ENCODE results near the gene OR5H1.

DNA sequence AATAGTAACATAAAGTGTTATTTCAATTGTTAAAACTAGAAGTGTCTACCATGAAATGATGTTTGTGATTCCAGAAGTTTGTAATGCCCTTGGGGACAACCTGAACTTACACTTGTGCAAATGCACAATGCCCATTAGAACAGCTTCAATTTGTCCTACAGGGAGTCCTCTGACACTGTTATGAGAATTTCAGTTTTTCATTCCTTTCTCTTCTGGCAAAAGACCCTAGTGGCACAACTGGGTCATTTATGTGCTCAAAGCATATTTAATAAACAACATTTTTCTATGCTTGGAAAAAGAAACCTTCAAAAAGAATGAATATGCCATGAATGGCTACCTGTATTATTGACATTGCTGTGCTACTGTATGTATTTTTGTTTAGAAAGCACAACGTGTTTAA, at the start of gene OR5H1:
- no peak for TF ChIP-seq CEBPZ (IDR thresholded peaks at IDR 0.05; ENCODE audit: low read depth, low read length)
- TF ChIP-seq, protein P1, sequence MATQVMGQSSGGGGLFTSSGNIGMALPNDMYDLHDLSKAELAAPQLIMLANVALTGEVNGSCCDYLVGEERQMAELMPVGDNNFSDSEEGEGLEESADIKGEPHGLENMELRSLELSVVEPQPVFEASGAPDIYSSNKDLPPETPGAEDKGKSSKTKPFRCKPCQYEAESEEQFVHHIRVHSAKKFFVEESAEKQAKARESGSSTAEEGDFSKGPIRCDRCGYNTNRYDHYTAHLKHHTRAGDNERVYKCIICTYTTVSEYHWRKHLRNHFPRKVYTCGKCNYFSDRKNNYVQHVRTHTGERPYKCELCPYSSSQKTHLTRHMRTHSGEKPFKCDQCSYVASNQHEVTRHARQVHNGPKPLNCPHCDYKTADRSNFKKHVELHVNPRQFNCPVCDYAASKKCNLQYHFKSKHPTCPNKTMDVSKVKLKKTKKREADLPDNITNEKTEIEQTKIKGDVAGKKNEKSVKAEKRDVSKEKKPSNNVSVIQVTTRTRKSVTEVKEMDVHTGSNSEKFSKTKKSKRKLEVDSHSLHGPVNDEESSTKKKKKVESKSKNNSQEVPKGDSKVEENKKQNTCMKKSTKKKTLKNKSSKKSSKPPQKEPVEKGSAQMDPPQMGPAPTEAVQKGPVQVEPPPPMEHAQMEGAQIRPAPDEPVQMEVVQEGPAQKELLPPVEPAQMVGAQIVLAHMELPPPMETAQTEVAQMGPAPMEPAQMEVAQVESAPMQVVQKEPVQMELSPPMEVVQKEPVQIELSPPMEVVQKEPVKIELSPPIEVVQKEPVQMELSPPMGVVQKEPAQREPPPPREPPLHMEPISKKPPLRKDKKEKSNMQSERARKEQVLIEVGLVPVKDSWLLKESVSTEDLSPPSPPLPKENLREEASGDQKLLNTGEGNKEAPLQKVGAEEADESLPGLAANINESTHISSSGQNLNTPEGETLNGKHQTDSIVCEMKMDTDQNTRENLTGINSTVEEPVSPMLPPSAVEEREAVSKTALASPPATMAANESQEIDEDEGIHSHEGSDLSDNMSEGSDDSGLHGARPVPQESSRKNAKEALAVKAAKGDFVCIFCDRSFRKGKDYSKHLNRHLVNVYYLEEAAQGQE (IDR thresholded peaks at IDR 0.05; ENCODE audit: low read depth, low read length): no peak
- TF ChIP-seq, protein P2, sequence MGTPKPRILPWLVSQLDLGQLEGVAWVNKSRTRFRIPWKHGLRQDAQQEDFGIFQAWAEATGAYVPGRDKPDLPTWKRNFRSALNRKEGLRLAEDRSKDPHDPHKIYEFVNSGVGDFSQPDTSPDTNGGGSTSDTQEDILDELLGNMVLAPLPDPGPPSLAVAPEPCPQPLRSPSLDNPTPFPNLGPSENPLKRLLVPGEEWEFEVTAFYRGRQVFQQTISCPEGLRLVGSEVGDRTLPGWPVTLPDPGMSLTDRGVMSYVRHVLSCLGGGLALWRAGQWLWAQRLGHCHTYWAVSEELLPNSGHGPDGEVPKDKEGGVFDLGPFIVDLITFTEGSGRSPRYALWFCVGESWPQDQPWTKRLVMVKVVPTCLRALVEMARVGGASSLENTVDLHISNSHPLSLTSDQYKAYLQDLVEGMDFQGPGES (IDR thresholded peaks at IDR 0.05): no peak
- no peak for TF ChIP-seq CTCF (IDR thresholded peaks at IDR 0.05 in 2 of 3, conservative IDR thresholded peaks at IDR 0.05 in 1 of 3; ENCODE audit: control insufficient read depth in 2 of 3, extremely low read depth in 1 of 3, insufficient read depth in 1 of 3, low read depth in 3 of 3, low read length in 3 of 3)
- TF ChIP-seq USF2 (IDR thresholded peaks at IDR 0.05; ENCODE audit: borderline replicate concordance, low read depth, low read length): no peak
- TF ChIP-seq SREBF1 (IDR thresholded peaks at IDR 0.05; ENCODE audit: low read length): no peak
- no peak for TF ChIP-seq RAD21 (IDR thresholded peaks at IDR 0.05; ENCODE audit: insufficient read depth, low read depth, low read length)
- TF ChIP-seq EP300 (IDR thresholded peaks at IDR 0.05; ENCODE audit: borderline replicate concordance in 1 of 2, control insufficient read depth in 1 of 2, low read depth in 2 of 2, low read length in 2 of 2): no peak
- no peak for TF ChIP-seq TAF1 (IDR thresholded peaks at IDR 0.05; ENCODE audit: borderline replicate concordance, low read depth, low read length)
- no peak for TF ChIP-seq MXI1 (IDR thresholded peaks at IDR 0.05; ENCODE audit: low read depth, low read length)
- TF ChIP-seq NFIC (IDR thresholded peaks at IDR 0.05; ENCODE audit: low read depth, low read length): no peak

All from GM12878 (cell line).